GM12872 (cell line): ENCODE data around the gene RAB4B.

Experiments used
- TF ChIP-seq, protein P1 (sequence below): IDR thresholded peaks from 3 replicates; pipeline ENCODE4 v1.5.1; 2011; ENCODE audit warnings: low read depth, mild to moderate bottlenecking, low read length, moderate library complexity; ENCODE audit not compliant: insufficient read depth

The RAB4B gene

DNA sequence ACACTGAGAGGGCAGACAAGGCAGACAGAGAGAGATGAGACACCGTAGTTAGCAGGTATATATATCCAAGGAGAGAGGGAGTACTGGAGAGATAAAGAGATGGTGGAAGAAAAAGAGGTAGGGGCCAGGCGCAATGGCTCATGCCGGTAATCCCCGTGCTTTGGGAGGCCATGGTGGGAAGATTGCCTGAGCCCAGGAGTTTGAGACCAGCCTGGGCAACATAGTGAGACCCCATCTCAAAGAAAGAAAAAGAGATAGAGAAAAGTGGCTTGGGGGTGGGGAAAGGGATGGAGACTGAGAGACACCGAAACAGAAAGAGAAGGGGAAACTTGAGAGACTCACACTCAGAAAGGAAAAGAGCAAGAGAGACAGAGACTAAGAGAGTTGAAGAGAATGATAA lies 2.5 kb downstream of the RAB4B start:
- TF ChIP-seq, protein P1, sequence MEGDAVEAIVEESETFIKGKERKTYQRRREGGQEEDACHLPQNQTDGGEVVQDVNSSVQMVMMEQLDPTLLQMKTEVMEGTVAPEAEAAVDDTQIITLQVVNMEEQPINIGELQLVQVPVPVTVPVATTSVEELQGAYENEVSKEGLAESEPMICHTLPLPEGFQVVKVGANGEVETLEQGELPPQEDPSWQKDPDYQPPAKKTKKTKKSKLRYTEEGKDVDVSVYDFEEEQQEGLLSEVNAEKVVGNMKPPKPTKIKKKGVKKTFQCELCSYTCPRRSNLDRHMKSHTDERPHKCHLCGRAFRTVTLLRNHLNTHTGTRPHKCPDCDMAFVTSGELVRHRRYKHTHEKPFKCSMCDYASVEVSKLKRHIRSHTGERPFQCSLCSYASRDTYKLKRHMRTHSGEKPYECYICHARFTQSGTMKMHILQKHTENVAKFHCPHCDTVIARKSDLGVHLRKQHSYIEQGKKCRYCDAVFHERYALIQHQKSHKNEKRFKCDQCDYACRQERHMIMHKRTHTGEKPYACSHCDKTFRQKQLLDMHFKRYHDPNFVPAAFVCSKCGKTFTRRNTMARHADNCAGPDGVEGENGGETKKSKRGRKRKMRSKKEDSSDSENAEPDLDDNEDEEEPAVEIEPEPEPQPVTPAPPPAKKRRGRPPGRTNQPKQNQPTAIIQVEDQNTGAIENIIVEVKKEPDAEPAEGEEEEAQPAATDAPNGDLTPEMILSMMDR = no peak

DNA sequence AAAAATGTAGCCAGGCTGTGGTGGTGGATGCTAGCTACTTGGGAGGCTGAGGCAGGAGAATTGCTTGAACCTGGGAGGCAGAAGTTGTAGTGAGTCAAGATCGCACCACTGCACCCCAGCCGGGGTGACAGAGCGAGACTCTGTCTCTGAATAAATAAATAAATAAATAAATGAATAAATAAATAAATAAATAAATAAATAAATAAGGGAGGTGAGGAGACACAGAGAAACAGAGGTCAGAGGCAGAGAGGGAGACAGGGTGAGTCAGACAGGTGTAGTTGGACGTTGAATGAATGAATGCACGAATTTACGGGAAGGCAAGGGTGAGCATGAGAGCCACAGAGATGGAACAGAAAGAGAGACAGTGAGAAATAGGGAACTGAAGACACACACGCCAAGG lies 3.1 kb downstream of the RAB4B start:
- TF ChIP-seq, protein P1 = no peak

DNA sequence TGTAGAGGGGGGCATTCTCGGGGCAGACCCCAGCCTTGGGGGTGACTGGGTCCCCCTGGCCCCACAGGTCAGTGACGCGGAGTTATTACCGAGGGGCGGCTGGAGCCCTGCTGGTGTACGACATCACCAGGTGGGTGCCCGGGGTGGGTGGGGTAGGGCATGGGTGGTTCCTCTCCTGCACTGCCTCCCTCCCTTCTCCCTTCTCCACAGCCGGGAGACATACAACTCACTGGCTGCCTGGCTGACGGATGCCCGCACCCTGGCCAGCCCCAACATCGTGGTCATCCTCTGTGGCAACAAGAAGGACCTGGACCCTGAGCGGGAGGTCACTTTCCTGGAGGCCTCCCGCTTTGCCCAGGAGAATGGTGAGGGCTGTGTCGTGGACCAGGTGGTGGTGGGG lies 5.7 kb downstream of the RAB4B start:
- TF ChIP-seq, protein P1 = no peak

- TF ChIP-seq, protein P1 = no peak
These were observed 7.5 kb downstream of the RAB4B start for GRCh38 chr19:40785526-40785925.

DNA sequence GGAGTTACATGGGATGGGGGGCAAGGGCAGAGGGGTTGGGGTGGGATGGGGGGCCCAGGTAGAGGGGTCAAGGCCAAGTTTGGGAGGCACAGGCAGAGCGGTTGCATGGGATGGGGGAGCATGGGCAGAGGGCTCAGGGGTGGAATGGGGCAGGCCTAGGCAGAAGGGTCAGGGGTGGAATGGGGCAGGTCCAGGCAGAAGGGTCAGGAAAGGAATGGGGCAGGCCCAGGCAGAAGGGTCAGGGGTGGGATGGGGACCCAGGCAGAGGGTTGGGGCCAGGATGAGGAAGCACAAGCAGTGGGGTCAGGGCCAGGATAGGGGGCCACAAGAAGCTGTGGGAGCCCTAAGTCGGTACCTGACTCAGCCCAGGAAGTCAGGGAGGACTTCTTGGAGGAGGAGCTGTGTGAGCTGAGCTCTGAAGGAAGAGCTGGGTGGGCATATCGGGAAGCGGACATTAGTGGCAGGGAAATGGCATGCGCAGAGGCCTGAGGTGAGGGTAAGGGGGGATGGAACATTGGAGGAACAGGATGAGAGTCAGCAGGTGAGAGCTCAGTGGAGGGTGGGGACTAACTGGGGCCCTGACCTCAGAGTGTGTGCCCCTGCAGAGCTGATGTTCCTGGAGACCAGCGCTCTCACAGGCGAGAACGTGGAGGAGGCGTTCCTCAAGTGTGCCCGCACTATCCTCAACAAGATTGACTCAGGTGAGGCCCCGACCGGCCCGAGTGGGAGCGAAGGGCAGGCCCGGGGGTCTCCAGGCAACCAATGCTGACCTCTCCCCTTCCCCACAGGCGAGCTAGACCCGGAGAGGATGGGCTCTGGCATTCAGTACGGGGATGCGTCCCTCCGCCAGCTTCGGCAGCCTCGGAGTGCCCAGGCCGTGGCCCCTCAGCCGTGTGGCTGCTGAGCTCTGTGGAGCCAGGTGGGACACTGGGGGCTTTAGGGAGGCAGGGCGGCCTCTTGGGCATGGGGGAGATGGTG lies 8.3 kb downstream of the RAB4B start:
- TF ChIP-seq, protein P1 = no peak

- TF ChIP-seq, protein P1 = no peak
These were observed 13.3 kb downstream of the RAB4B start for GRCh38 chr19:40791349-40791748.

GRCh38 chr19:40791996-40792395 lies 13.9 kb downstream of the RAB4B start:
- TF ChIP-seq, protein P1 = no peak
